ENCODE measurements around the gene AAMDC. TPM values are rescaled to one million over a fixed set of nuclear protein-coding genes. Genes with fewer than 3 reads are reported as not detected.

Gene AAMDC
- polyA plus RNA-seq, 1 donor from 2014 or later = 9.7 TPM

DNA sequence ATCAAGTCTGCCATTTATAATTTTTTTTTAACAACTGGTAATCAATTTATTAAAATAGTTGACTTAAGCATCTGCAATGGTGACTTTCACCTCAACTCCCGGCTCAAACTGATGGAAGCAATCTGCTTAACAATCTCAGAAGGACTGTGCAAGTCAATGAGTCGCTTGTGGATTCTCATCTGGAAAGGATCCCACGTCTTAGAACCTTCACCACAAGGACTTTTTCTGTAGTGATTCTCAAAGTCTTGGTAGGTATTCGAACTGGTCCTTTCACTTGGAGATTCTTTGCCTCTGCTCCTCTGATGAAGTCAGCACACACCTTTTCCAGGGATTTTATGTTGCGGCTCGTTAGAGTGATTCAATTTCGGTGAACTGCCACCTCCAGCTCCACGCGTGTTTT lies 7.7 kb upstream of the AAMDC start:
- Histone ChIP-seq H3K27me3 (ENCODE audit: insufficient read depth, low read depth, low read length) (no peaks in the 10 kb centered on the region), H2AFZ (ENCODE audit: low read depth, low read length) (no peak overlapping the region), H3K79me2 (replicated peaks; ENCODE audit: insufficient read depth, low read length) (peaks cover 89% of the 10 kb centered on the region), H3K4me3 (ENCODE audit: low read length) (no peak overlapping the region), H3K36me3 (ENCODE audit: insufficient read depth, low read length) (no peaks in the 10 kb centered on the region), H4K20me1 (ENCODE audit: insufficient read depth) (no peaks in the 10 kb centered on the region), H3K9me2 (ENCODE audit: insufficient read depth, low read length) (no peaks in the 10 kb centered on the region), H3K9me3 (ENCODE audit: low read length) (peaks cover 4% of the 10 kb centered on the region), H3F3A (ENCODE audit: insufficient read depth, low read length, poor library complexity, severe bottlenecking) (no peaks in the 10 kb centered on the region), H3K27ac (ENCODE audit: low read length) (no peak overlapping the region), H3K4me2 (ENCODE audit: low read length) (no peak overlapping the region), H3K9ac (ENCODE audit: low read length) (no peak overlapping the region)
- TF ChIP-seq POLR2AphosphoS5 (IDR thresholded peaks at IDR 0.05) (no peak), RAD21 (conservative IDR thresholded peaks at IDR 0.05) (no peak), SMC3 (conservative IDR thresholded peaks at IDR 0.05; ENCODE audit: poor library complexity) (no peak), EP300 (conservative IDR thresholded peaks at IDR 0.05; ENCODE audit: poor library complexity, severe bottlenecking) (no peak)
- TF ChIP-seq, protein P1, sequence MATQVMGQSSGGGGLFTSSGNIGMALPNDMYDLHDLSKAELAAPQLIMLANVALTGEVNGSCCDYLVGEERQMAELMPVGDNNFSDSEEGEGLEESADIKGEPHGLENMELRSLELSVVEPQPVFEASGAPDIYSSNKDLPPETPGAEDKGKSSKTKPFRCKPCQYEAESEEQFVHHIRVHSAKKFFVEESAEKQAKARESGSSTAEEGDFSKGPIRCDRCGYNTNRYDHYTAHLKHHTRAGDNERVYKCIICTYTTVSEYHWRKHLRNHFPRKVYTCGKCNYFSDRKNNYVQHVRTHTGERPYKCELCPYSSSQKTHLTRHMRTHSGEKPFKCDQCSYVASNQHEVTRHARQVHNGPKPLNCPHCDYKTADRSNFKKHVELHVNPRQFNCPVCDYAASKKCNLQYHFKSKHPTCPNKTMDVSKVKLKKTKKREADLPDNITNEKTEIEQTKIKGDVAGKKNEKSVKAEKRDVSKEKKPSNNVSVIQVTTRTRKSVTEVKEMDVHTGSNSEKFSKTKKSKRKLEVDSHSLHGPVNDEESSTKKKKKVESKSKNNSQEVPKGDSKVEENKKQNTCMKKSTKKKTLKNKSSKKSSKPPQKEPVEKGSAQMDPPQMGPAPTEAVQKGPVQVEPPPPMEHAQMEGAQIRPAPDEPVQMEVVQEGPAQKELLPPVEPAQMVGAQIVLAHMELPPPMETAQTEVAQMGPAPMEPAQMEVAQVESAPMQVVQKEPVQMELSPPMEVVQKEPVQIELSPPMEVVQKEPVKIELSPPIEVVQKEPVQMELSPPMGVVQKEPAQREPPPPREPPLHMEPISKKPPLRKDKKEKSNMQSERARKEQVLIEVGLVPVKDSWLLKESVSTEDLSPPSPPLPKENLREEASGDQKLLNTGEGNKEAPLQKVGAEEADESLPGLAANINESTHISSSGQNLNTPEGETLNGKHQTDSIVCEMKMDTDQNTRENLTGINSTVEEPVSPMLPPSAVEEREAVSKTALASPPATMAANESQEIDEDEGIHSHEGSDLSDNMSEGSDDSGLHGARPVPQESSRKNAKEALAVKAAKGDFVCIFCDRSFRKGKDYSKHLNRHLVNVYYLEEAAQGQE (IDR thresholded peaks at IDR 0.05; ENCODE audit: borderline replicate concordance) = no peak

DNA sequence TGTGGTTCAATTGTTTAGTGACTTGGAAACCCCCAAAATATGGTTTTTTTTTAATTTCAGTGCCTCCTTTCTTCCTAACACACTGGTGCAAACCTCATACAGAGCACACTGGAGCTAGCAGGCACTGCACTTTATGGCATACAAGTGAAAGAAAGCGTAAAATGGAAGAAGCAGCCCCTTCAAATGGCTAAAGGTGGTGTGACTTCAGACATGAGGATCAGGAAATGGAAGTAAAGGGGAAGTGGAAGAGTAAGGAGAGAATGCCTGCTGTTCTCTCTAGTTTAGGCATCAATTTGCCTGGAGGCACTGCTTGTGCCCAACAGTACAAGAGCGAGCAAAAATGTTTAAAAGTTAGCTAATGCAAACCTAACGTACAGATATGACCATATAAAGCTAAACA lies 6.1 kb upstream of the AAMDC start:
- Histone ChIP-seq H2AFZ (ENCODE audit: low read depth, low read length) (no peak overlapping the region), H4K20me1 (ENCODE audit: insufficient read depth) (no peaks in the 10 kb centered on the region), H3F3A (ENCODE audit: insufficient read depth, low read length, poor library complexity, severe bottlenecking) (peaks cover 7% of the 10 kb centered on the region), H3K9ac (ENCODE audit: low read length) (no peak overlapping the region), H3K36me3 (ENCODE audit: insufficient read depth, low read length) (no peaks in the 10 kb centered on the region), H3K27ac (ENCODE audit: low read length) (no peak overlapping the region), H3K9me2 (ENCODE audit: insufficient read depth, low read length) (no peaks in the 10 kb centered on the region), H3K9me3 (ENCODE audit: low read length) (peaks cover 4% of the 10 kb centered on the region), H3K4me2 (ENCODE audit: low read length) (no peak overlapping the region), H3K27me3 (ENCODE audit: insufficient read depth, low read depth, low read length) (no peaks in the 10 kb centered on the region), H3K79me2 (replicated peaks; ENCODE audit: insufficient read depth, low read length) (peaks cover 79% of the 10 kb centered on the region), H3K4me3 (ENCODE audit: low read length) (no peak overlapping the region)
- TF ChIP-seq, protein P2, sequence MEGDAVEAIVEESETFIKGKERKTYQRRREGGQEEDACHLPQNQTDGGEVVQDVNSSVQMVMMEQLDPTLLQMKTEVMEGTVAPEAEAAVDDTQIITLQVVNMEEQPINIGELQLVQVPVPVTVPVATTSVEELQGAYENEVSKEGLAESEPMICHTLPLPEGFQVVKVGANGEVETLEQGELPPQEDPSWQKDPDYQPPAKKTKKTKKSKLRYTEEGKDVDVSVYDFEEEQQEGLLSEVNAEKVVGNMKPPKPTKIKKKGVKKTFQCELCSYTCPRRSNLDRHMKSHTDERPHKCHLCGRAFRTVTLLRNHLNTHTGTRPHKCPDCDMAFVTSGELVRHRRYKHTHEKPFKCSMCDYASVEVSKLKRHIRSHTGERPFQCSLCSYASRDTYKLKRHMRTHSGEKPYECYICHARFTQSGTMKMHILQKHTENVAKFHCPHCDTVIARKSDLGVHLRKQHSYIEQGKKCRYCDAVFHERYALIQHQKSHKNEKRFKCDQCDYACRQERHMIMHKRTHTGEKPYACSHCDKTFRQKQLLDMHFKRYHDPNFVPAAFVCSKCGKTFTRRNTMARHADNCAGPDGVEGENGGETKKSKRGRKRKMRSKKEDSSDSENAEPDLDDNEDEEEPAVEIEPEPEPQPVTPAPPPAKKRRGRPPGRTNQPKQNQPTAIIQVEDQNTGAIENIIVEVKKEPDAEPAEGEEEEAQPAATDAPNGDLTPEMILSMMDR (IDR thresholded peaks at IDR 0.05; ENCODE audit: poor library complexity, severe bottlenecking) = no peak
- TF ChIP-seq MXI1 (conservative IDR thresholded peaks at IDR 0.05; ENCODE audit: poor library complexity, severe bottlenecking) (no peak), POLR2AphosphoS5 (IDR thresholded peaks at IDR 0.05) (no peak)

DNA sequence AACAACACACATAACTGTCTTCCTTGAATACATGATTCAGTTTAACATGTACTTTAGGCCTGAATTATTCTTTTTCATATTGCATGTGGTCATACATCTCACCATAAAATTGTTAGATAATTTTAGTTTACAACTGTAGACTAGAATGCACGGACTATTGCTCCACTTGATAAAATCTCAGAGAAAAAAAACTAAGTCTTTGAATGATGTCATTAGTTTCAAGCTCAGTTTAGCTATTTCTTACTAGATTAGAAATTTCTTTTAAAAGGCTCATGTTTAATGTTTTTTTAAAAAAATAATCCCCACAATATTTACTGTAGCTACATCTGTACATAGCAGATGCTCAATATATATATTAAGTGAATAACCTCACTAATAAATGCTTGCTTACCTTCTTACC lies 5.5 kb upstream of the AAMDC start:
- peaks cover 73% of the 10 kb centered on the region for H3K79me2 ChIP-seq (replicated peaks; ENCODE audit: insufficient read depth, low read length)

More for the DNA sequence above, 5.5 kb upstream of the AAMDC start:
- H3K27ac ChIP-seq (ENCODE audit: low read length) = no peak overlapping the region
- H3K36me3 ChIP-seq (ENCODE audit: insufficient read depth, low read length) = no peaks in the 10 kb centered on the region
- no peak overlapping the region for H3K4me2 ChIP-seq (ENCODE audit: low read length)
- H3F3A ChIP-seq (ENCODE audit: insufficient read depth, low read length, poor library complexity, severe bottlenecking) = peaks cover 7% of the 10 kb centered on the region
- no peak overlapping the region for H2AFZ ChIP-seq (ENCODE audit: low read depth, low read length)
- no peaks in the 10 kb centered on the region for H4K20me1 ChIP-seq (ENCODE audit: insufficient read depth)
- TF ChIP-seq EZH2 (IDR thresholded peaks at IDR 0.05; ENCODE audit: borderline replicate concordance, insufficient read depth, low read length, poor library complexity, severe bottlenecking) (no peak), EP300 (conservative IDR thresholded peaks at IDR 0.05; ENCODE audit: poor library complexity, severe bottlenecking) (no peak), SMC3 (conservative IDR thresholded peaks at IDR 0.05; ENCODE audit: poor library complexity) (no peak), RAD21 (conservative IDR thresholded peaks at IDR 0.05) (no peak), TAF1 (IDR thresholded peaks at IDR 0.05; ENCODE audit: low read depth) (no peak)
- no peaks in the 10 kb centered on the region for H3K27me3 ChIP-seq (ENCODE audit: insufficient read depth, low read depth, low read length)
- H3K9ac ChIP-seq (ENCODE audit: low read length) = no peak overlapping the region
- no peaks in the 10 kb centered on the region for H3K9me2 ChIP-seq (ENCODE audit: insufficient read depth, low read length)
- peaks cover 4% of the 10 kb centered on the region for H3K9me3 ChIP-seq (ENCODE audit: low read length)
- H3K4me3 ChIP-seq (ENCODE audit: low read length) = no peak overlapping the region

Data from neural cell (in vitro differentiated cells).